Epidermal melanocyte (primary cell): ENCODE data around the gene CT45A1.
"Not testable (repeated sequence)": the region's sequence is repeated elsewhere in the genome, so short reads cannot be mapped to it uniquely, and the experiment has no call there.

ENCODE experiments used
- DNase-seq: peaks from one replicate; pipeline ENCODE4 v3.0.0; 2011; ENCODE audit warnings: low spot score; ENCODE audit not compliant: insufficient read length

CT45A1 gene, protein sequence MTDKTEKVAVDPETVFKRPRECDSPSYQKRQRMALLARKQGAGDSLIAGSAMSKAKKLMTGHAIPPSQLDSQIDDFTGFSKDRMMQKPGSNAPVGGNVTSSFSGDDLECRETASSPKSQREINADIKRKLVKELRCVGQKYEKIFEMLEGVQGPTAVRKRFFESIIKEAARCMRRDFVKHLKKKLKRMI

DNA sequence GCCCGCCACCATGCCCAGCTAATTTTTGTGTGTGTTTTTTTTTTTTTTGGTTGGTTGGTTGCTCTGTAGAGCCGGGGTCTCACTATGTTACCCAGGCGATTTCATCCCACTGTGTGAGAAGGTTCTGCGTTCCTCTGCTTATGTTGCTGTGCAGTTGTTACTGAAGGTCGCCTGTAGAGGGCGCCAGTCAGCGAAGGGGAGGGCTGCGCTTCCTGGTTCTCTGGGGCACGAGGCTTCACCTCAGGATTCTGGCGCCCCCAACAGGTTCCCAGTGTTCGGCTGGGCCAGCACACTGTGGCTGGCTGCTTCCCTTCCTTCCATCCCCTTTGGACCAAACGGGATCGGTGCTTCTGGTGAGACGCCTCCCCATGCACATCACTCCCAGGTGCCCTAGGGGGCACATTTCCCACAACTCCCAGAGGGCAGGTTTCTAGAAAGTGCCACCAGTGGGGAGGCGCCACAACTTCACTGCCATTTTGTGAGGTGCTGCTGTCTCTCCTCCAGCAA lies at the start of gene CT45A1:
Gene CT45A1, plus strand, starts transcription at position 457 of the 507 bp plus-strand sequence. CDS start 5,302 bp downstream, outside the sequence.
- DNase-seq, result not testable (repeated sequence)

DNA sequence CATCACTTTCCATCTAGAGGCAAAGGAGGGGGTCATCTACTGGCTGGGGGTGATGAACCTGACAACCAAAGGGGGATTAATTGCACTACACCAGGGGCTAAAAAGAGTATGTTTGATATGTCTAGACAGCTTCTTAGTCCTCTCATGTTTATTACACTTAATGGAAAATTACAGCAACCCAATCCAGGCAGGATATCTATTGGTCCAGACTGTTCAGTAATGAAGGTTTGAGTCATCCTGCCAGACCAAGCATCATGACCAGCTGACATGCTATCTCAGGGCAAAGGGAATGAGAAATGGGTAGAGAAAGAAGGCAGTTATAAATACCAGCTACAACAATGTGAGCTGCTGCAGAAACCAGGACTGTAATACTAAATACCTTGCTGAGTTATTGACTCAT lies 40.5 kb upstream of the CT45A1 start:
- DNase-seq, result not testable (repeated sequence)

DNA sequence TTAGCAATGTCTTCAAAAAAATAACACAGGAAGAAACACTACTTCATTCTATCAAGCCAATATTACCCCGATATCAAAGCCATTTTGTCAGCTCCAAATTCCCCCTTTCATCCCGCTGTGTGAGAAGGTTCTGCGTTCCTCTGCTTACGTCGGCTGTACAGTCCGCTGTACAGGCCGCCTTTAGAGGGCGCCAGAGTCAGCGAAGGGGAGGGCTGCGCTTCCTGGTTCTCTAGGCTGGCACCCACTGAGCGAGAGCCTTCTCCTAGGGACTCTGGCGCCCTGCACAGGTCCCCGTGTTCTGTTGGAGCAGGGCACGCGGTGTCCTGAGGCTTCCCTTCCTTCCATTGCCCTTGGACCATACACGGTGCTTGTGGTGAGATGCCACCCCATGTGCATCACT lies 25.3 kb upstream of the CT45A1 start:
- DNase-seq, result no peak

DNA sequence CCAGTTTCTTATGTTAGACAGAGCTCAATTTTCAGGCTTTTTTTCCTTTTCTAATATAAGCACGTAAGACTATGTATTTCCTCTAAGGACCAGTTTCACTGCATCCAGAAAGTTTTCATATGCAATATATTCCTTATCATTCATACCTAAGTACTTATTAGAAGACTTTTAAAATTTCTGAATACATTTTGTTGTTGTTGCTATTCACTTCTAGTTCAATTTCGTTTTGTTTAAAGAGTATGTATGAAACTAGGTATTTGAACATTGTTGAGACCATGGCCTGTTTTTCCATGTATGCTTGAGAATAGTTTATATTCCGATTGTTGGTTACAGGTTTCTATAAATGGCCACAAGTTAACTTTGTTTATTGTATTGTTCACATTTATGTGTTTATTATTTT lies 18.0 kb upstream of the CT45A1 start:
- DNase-seq, result no peak

DNA sequence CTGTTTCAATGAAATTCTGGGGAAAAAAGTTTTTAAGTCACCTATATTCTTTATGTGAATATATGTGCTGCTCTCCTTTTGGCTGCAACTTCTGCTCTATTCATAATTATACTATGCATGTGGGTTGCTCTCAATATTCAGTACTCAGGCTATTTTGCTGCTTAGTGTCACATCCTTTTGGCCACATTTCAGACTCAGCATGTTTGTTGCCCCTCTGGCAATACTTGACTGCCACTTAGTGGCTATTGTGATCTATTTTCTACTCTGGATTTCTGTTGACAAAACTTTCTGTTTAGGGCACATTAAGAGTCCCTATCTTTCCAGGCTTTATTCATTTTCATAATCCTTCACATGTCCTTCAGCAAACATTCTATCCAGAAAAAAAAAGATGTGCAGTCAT lies 15.8 kb upstream of the CT45A1 start:
- no peak for DNase-seq

DNA sequence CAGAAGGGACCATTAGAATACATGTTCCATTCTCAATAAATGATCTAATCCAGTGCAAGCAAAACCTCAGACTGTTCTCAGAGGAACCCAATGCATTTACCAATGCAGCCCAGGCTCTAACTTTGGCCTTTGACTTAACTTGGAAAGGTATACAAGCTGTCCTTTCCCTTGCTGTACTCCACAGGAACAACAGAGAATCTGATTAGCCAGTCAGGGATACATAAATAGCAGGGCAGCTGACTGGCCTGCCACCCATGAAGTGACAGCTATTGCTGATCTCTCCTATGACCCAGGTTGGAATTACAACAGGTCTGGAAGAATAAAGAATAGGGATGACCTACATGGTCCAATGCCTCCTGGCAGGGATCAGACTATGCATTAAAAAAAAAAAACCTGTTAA lies 14.5 kb upstream of the CT45A1 start:
- no peak for DNase-seq

DNA sequence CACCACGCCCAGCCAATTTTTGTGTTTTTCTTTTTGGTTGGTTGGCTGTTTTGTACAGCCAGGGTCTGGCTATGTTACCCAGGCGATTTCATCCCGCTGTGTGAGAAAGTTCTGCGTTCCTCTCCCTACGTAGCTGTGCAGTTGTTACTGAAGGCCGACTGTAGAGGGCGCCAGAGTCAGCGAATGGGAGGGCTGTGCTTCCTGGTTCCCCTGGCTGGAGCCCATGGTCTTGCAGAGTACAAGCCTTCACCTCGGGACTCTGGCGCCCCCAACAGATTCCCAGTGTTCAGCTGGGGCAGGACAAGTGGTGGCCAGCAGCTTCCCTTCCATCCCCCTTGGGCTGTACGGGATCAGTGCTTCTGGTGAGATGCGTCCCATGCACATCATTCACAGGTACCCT lies 5.6 kb upstream of the CT45A1 start:
- no peak for DNase-seq

DNA sequence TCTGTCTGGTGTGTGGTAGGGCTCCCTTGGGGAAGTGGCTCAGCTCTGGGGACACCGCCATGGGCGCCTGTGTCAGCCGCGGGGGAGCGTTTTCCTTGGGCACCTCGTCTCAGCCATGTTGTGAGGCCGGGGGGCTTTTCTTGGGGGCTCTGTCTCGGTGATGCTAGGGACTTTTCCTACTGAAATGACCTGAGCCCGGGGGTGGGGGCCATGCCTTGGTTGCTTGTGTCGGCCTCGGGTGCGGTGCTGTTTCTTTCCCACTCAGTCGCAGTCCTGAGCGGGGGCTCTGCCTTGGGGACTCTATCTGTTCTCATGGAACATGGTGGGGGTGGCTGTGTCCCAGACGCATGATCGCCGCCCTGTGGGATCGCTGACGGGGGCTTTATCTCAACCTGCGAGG lies 356 bp downstream of the CT45A1 start:
- DNase-seq, result no peak

DNA sequence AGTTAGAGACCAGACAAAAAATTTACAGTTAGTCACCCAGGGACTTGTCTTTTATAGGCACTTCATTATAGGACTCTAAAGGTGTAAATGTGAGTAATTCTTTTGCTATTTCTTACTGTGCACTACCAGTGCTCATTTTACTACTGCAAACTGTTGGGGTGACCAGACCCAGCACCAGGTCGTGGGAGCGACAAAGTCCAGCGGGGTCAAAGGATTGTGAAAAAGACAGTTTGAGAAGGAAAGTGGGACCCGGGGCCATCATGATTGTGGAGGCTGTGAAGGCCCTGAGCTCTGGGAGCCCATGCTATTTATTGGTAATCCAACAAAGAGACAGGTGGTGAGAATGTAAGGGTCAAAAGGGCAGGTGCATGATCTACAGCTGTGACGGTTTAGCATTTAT lies 21.2 kb downstream of the CT45A1 start:
- not testable (repeated sequence) for DNase-seq

DNA sequence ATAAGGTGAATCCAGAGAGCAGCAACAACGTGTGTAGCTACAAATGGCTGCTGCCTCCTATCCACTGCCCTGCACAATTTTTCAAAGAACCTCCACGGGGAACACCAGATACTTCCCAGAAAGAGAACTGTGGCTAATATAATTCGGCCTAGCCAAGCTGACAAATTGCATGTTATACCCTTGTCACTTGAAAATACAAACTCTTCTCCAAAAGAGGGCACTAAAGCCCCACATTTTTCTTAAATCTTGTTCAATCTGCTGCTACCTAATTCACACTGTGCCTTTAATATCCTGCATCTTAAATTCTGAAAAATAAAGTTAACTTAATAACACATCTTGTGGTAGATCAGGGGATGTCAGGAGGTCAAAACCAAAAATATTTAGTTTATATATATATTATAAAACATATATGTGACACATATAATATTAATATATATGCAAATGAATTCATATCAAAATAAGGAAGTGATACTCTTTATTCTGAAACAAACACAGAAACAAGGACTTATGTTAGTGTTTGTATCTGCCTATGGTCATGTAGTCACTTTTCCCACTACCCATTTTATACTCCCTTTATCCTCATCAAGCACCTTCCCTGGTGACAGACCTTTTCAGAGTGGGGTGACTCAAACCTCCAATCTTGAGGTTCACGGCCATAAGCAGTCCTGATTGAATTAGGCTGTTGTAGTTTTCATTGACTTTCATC lies 24.1 kb downstream of the CT45A1 start:
- no peak for DNase-seq

DNA sequence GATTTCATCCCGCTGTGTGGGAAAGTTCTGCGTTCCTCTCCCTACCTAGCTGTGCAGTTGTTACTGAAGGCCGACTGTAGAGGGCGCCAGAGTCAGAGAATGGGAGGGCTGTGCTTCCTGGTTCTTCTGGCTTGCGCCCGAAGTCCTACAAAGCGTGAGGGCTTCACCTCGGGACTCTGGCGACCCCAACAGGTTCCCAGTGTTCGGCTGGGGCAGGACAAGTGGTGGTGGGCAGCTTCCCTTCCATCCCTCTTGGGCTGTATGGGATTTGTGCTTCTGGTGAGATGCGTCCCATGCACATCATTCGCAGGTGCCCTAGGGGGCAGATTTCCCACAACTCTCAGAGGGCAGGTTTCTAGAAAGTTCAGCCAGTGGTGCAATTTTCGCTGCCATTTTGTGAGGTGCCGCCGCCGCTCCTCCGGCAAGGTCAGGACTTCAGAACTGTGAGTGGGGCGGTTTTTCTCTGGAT lies 27.3 kb downstream of the CT45A1 start:
- DNase-seq, result no peak

DNA sequence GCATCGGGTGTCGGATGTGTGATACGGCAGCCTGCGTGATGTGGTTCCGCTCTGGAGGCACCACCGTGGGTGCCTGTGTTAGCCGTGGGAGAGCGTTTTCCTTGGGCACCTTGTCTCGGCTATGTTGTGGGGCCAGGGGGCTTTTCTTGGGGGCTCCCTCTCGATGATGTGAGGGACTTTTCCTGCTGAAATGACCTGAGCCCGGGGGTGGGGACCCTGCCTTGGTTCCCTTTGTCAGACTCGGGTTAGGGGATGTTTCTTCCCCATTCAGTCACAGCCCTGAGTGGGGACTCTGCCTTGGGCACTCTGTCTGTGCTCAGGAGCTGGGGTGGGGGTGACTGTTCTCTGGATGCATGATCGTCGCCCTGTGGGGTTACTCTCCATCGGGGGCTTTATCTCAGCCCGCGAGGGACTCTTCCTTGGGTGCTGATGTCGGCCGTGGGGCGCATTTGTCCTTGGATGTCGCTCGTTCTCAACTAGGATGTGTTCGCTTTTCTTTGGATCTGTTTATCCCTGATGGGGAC lies 27.8 kb downstream of the CT45A1 start:
- no peak for DNase-seq

DNA sequence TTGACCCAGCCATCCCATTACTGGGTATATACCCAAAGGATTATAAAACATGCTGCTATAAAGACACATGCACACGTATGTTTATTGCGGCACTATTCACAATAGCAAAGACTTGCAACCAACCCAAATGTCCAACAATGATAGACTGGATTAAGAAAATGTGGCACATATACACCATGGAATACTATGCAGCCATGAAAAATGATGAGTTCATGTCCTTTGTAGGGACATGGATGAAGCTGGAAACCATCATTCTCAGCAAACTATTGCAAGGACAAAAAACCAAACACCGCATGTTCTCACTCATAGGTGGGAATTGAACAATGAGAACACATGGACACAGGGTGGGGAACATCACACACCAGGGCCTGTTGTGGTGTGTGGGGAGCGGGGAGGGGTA lies 31.3 kb downstream of the CT45A1 start:
- DNase-seq, result not testable (repeated sequence)

DNA sequence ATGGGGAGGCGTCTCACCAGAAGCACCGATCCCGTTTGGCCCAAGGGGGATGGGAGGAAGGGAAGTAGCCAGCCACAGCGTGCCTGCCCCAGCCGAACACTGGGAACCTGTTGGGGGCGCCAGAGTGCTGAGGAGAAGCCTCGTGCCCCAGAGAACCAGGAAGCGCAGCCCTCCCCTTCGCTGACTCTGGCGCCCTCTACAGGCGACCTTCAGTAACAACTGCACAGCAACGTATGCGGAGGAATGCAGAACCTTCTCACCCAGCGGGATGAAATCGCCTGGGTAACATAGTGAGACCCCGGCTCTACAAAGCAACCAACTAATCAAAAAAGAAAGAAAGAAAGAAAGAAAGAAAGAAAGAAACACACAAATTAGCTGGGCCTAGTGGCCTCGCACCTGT lies 54.7 kb downstream of the CT45A1 start, which contains the start of gene CT45A3:
Gene CT45A3, minus strand, starts transcription at position 101 of the 400 bp plus-strand sequence. CDS start 3,747 bp downstream, outside the sequence.
- not testable (repeated sequence) for DNase-seq
